ENCODE data around the gene MOAP1.

DNA sequence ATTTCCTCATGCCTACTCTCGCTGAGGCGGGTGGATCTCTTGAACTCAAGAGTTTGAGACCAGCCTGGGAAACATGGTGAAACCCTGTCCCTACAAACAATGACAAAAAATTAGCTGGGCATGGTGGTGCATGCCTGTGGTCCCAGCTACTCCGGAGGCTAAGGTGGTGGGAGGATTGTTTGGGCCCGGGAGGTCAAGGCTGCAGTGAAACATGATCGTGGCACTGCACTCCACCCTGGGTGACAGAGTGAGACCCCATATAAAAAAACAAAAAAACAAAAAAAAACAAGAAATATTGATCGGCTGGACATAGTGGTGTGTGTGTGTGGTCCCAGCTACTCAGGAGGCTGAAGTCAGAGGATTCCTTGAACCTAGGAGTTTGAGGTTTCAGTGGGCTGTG lies 9.2 kb downstream of the MOAP1 start:
- no peak for TF ChIP-seq POLR2A (IDR thresholded peaks at IDR 0.05; ENCODE audit: low read length)
- TF ChIP-seq GATA1 (IDR thresholded peaks at IDR 0.05; ENCODE audit: low read depth, low read length): no peak
